ENCODE measurements around the gene ATP6V1G1.

GRCh38 chr9:114587345-114588202 is at the start of gene ATP6V1G1:
- TF ChIP-seq CTCF (IDR thresholded peaks at IDR 0.05) (peak in 1 of 3 experiments; percentile 13), POLR2A (IDR thresholded peaks at IDR 0.05; ENCODE audit: low read depth) (peak; percentile 76)
